DND-41 (cell line): ENCODE measurements around the gene SMAGP.

Experiments used
- EZH2 ChIP-seq: IDR thresholded peaks from 3 replicates; pipeline ENCODE4 v1.6.1; 2012; ENCODE audit warnings: borderline replicate concordance, low read depth, mild to moderate bottlenecking, moderate library complexity, low read length, inconsistent platforms; ENCODE audit not compliant: severe bottlenecking
- TF ChIP-seq, protein P1 (sequence below): IDR thresholded peaks from 2 replicates; pipeline ENCODE4 v1.5.1; 2012; ENCODE audit warnings: borderline replicate concordance, low read length, moderate library complexity, mild to moderate bottlenecking; ENCODE audit not compliant: poor library complexity, severe bottlenecking; ENCODE audit errors: extremely low read depth

DNA sequence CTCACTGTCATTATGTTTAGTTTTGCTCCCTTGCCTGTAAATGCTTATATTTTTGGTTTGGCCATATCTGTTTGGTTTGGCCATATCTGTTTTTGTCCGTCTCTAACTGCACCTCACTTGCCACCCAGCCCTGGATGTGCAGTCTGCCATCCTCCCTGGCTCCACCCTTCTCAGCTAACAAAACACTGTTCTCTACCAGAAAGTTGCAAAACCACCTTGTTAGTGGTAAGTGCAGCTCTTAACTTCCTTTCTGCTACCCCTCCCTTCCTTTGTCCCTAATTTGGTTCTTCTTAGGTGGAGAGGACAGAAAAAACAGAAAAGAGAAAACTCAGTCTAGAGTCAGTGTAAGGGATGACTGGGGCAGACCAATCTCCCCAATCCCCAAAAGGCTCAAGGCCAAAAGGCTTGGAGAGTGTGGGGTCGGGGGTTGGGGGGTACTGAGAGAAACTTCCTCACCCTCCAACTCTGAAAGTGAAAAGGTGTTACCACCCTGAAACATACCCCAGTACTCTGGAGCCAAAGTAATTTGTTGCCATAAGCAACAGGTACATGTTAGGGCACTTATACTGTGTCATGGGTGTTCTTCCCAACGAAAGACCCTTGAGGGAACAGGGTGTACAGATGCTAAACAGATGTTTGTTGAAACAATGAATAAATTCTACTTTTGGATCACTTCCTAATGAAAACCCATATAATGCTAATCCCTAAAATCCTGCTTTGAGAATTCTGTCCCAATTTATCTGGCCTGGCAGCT, 48.8 kb upstream of the SMAGP start:
- no peak for TF ChIP-seq EZH2
- TF ChIP-seq, protein P1, sequence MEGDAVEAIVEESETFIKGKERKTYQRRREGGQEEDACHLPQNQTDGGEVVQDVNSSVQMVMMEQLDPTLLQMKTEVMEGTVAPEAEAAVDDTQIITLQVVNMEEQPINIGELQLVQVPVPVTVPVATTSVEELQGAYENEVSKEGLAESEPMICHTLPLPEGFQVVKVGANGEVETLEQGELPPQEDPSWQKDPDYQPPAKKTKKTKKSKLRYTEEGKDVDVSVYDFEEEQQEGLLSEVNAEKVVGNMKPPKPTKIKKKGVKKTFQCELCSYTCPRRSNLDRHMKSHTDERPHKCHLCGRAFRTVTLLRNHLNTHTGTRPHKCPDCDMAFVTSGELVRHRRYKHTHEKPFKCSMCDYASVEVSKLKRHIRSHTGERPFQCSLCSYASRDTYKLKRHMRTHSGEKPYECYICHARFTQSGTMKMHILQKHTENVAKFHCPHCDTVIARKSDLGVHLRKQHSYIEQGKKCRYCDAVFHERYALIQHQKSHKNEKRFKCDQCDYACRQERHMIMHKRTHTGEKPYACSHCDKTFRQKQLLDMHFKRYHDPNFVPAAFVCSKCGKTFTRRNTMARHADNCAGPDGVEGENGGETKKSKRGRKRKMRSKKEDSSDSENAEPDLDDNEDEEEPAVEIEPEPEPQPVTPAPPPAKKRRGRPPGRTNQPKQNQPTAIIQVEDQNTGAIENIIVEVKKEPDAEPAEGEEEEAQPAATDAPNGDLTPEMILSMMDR: no peak
